NB4 (cell line): ENCODE data around the gene TM4SF18.

ENCODE experiments used
- CTCF ChIP-seq: IDR thresholded peaks from one replicate; pipeline ENCODE4 v1.5.1; 2012; ENCODE audit warnings: low read depth, low read length
- POLR2A ChIP-seq: IDR thresholded peaks from 2 replicates; pipeline ENCODE4 v1.6.1; 2011; ENCODE audit warnings: mild to moderate bottlenecking; ENCODE audit not compliant: insufficient read length; ENCODE audit errors: extremely low read depth

- TF ChIP-seq POLR2A = no peak
- no peak for TF ChIP-seq CTCF
These were observed 26.0 kb downstream of the TM4SF18 start for GRCh38 chr3:149307435-149307783.
